GM19240 (cell line): ENCODE measurements around the gene GSTK1.
A peak's percentile ranks its signal among the peaks of the same experiment; 100 is the strongest.
"Not testable (repeated sequence)": the region's sequence is repeated elsewhere in the genome, so short reads cannot be mapped to it uniquely, and the experiment has no call there.

Source experiments
- DNase-seq: peaks from one replicate; pipeline ENCODE4 v3.0.0; 2011; ENCODE audit warnings: low spot score; ENCODE audit not compliant: insufficient read length

GSTK1 gene

GRCh38 chr7:143238289-143238980 is 24.8 kb upstream of the GSTK1 start:
- no peak for DNase-seq

- no peak for DNase-seq
Observed at GRCh38 chr7:143239813-143240212, 23.4 kb upstream of the GSTK1 start.

GRCh38 chr7:143240291-143241168 is 22.7 kb upstream of the GSTK1 start:
- peak; percentile 20 for DNase-seq

GRCh38 chr7:143242306-143242705 is 20.9 kb upstream of the GSTK1 start:
- no peak for DNase-seq

GRCh38 chr7:143243111-143243510 is 20.1 kb upstream of the GSTK1 start:
- DNase-seq, result no peak

- DNase-seq, result no peak
Observed at GRCh38 chr7:143243614-143244013, 19.6 kb upstream of the GSTK1 start.

GRCh38 chr7:143244321-143244720 is 18.9 kb upstream of the GSTK1 start:
- no peak for DNase-seq

GRCh38 chr7:143245123-143245522 is 18.1 kb upstream of the GSTK1 start:
- no peak for DNase-seq

- DNase-seq, result no peak
Observed at GRCh38 chr7:143247372-143247771, 15.9 kb upstream of the GSTK1 start.

- DNase-seq, result no peak
Observed at GRCh38 chr7:143248761-143249354, 14.4 kb upstream of the GSTK1 start.

- DNase-seq, result no peak
Observed at GRCh38 chr7:143250199-143250598, 13.0 kb upstream of the GSTK1 start.

GRCh38 chr7:143250822-143251221 is 12.4 kb upstream of the GSTK1 start:
- no peak for DNase-seq

- DNase-seq, result no peak
Observed at GRCh38 chr7:143252006-143252405, 11.2 kb upstream of the GSTK1 start.

- DNase-seq, result no peak
Observed at GRCh38 chr7:143255564-143255963, 7.7 kb upstream of the GSTK1 start.

- DNase-seq, result no peak
Observed at GRCh38 chr7:143256325-143256724, 6.9 kb upstream of the GSTK1 start.

GRCh38 chr7:143256932-143257331 is 6.3 kb upstream of the GSTK1 start:
- no peak for DNase-seq

GRCh38 chr7:143257501-143257900 is 5.7 kb upstream of the GSTK1 start:
- no peak for DNase-seq

- DNase-seq, result no peak
Observed at GRCh38 chr7:143258831-143259230, 4.4 kb upstream of the GSTK1 start.

GRCh38 chr7:143259765-143260164 is 3.5 kb upstream of the GSTK1 start:
- DNase-seq, result no peak

- DNase-seq, result no peak
Observed at GRCh38 chr7:143261901-143262300, 1.3 kb upstream of the GSTK1 start.

GRCh38 chr7:143264196-143264568 is 941 bp downstream of the GSTK1 start:
- not testable (repeated sequence) for DNase-seq

GRCh38 chr7:143265017-143265693 is 1.9 kb downstream of the GSTK1 start:
- DNase-seq, result no peak
